D721Med (cell line): ENCODE results near the gene XYLT2.

Experiments
- DNase-seq: peaks from one replicate; pipeline ENCODE4 v3.0.0; 2011; ENCODE audit warnings: low spot score; ENCODE audit not compliant: insufficient read length
- FAIRE-seq: peaks from 2 replicates; lab custom pipeline; 2011; peaks lifted over from hg19 to GRCh38; lab: Jason Lieb, UNC
- CTCF ChIP-seq: IDR thresholded peaks from 2 replicates; pipeline ENCODE4 v1.5.1; 2012; ENCODE audit warnings: mild to moderate bottlenecking, control low read depth; ENCODE audit not compliant: insufficient read depth; ENCODE audit errors: missing control alignments

XYLT2 gene

GRCh38 chr17:50364715-50365114 lies 18.8 kb downstream of the XYLT2 start:
- TF ChIP-seq CTCF = no peak
- no peak for DNase-seq
- FAIRE-seq = no peak

GRCh38 chr17:50365165-50365564 lies 19.2 kb downstream of the XYLT2 start:
- FAIRE-seq = no peak
- no peak for TF ChIP-seq CTCF

GRCh38 chr17:50365649-50366393 lies 19.9 kb downstream of the XYLT2 start:
- FAIRE-seq (no peak), DNase-seq (no peak)
- TF ChIP-seq CTCF = no peak

More at GRCh38 chr17:50365165-50365564, 19.2 kb downstream of the XYLT2 start:
- DNase-seq = no peak

GRCh38 chr17:50367401-50367800 lies 21.5 kb downstream of the XYLT2 start:
- FAIRE-seq (no peak), DNase-seq (no peak)

GRCh38 chr17:50370052-50370451 lies 24.1 kb downstream of the XYLT2 start:
- no peak for DNase-seq
- TF ChIP-seq CTCF = no peak
- FAIRE-seq = no peak

More at GRCh38 chr17:50367401-50367800, 21.5 kb downstream of the XYLT2 start:
- TF ChIP-seq CTCF = no peak

- TF ChIP-seq CTCF = no peak
- DNase-seq = no peak
- FAIRE-seq = no peak
Measured at GRCh38 chr17:50371526-50371925, 25.6 kb downstream of the XYLT2 start.

- DNase-seq (no peak), FAIRE-seq (no peak)
- TF ChIP-seq CTCF = no peak
Measured at GRCh38 chr17:50372222-50372757, 26.4 kb downstream of the XYLT2 start.
